Hematopoietic multipotent progenitor cell treated with erythropoietin and hydrocortisone succinate and interleukin-3 and kit ligand, for 8 days (in vitro differentiated cells): ENCODE data around the gene MYBL2.

ENCODE experiments used
- DNase-seq: peaks from one replicate; pipeline ENCODE4 v3.0.0-alpha.2; 2015

MYBL2 gene

GRCh38 chr20:43686820-43687219, 19.9 kb downstream of the MYBL2 start:
- DNase-seq, result no peak

GRCh38 chr20:43689165-43689564, 22.3 kb downstream of the MYBL2 start:
- no peak for DNase-seq

- peak; percentile 91 for DNase-seq
Measured at GRCh38 chr20:43690943-43691598, 24.2 kb downstream of the MYBL2 start.

- DNase-seq, result peak; percentile 81
Measured at GRCh38 chr20:43691928-43692524, 25.1 kb downstream of the MYBL2 start.

- no peak for DNase-seq
Measured at GRCh38 chr20:43694763-43695162, 27.8 kb downstream of the MYBL2 start.

GRCh38 chr20:43695571-43695970, 28.7 kb downstream of the MYBL2 start:
- DNase-seq, result no peak

- no peak for DNase-seq
Measured at GRCh38 chr20:43699941-43700565, 33.1 kb downstream of the MYBL2 start.

GRCh38 chr20:43700627-43701026, 33.7 kb downstream of the MYBL2 start:
- DNase-seq, result no peak

- no peak for DNase-seq
Measured at GRCh38 chr20:43702502-43702901, 35.6 kb downstream of the MYBL2 start.

- DNase-seq, result no peak
Measured at GRCh38 chr20:43710370-43711044, 43.6 kb downstream of the MYBL2 start.

GRCh38 chr20:43711098-43711654, 44.3 kb downstream of the MYBL2 start:
- DNase-seq, result no peak

- no peak for DNase-seq
Measured at GRCh38 chr20:43715044-43715443, 48.1 kb downstream of the MYBL2 start.

- no peak for DNase-seq
Measured at GRCh38 chr20:43715511-43715910, 48.6 kb downstream of the MYBL2 start.

GRCh38 chr20:43716123-43716522, 49.2 kb downstream of the MYBL2 start:
- no peak for DNase-seq

GRCh38 chr20:43716757-43717615, 50.1 kb downstream of the MYBL2 start:
- no peak for DNase-seq

- no peak for DNase-seq
Measured at GRCh38 chr20:43717616-43717995, 50.7 kb downstream of the MYBL2 start.

- no peak for DNase-seq
Measured at GRCh38 chr20:43720007-43720406, 53.1 kb downstream of the MYBL2 start.

- DNase-seq, result no peak
Measured at GRCh38 chr20:43721097-43721428, 54.1 kb downstream of the MYBL2 start.

GRCh38 chr20:43721429-43722152, 54.7 kb downstream of the MYBL2 start:
- DNase-seq, result no peak

- no peak for DNase-seq
Measured at GRCh38 chr20:43722153-43722505, 55.2 kb downstream of the MYBL2 start.

- no peak for DNase-seq
Measured at GRCh38 chr20:43723186-43723585, 56.3 kb downstream of the MYBL2 start.

GRCh38 chr20:43723735-43724134, 56.8 kb downstream of the MYBL2 start:
- DNase-seq, result no peak
